Tibial nerve (tissue), 4 donors: ENCODE measurements around the gene MRPS24. TPM values are rescaled to one million over a fixed set of nuclear protein-coding genes. Genes with fewer than 3 reads are reported as not detected.

Experiments
- small RNA-seq: library from RNA; depleted of rRNA; stranded (forward); fragments of <200 nt; gene quantifications from one replicate; pipeline ENCODE3, GENCODE V24; 2016
- total RNA-seq, 4 donors: library from RNA; depleted of rRNA; stranded (reverse); fragments of >200 nt; gene quantifications; one replicate each; pipeline ENCODE4 v1.1.0, GENCODE V29; 2016

MRPS24 gene
- total RNA-seq, 4 donors from 2014 or later: 61.8 to 90.2 (median 82.3) TPM

Small RNA genes within 50 kb of the gene (small RNA-seq; reads per million reads assigned to genes)
- gene MRPS24: 0.28 reads per million

Other genes starting within 250 kb of the MRPS24 start
- 10 to 100 TPM; 58.5 to 74.1 (median 64.7) TPM for gene COA1, start 140.0 kb downstream of the MRPS24 start, total RNA-seq
- 10 to 100 TPM; 32.2 to 70.5 (median 48.5) TPM for gene BLVRA, start 110.8 kb downstream of the MRPS24 start, total RNA-seq
- gene URGCP, start 37.1 kb upstream of the MRPS24 start, total RNA-seq: 10 to 100 TPM; 25.7 to 32.0 (median 28.8) TPM
- 10 to 100 TPM; 12.9 to 18.2 (median 15.1) TPM for gene UBE2D4, start 56.9 kb upstream of the MRPS24 start, total RNA-seq
- gene SPDYE1, start 128.4 kb upstream of the MRPS24 start, total RNA-seq: not detected
- 100 to 1,000 TPM; 113 to 139 (median 126) TPM for gene DBNL, start 175.2 kb upstream of the MRPS24 start, total RNA-seq
- gene PGAM2, start 196.1 kb upstream of the MRPS24 start, total RNA-seq: under 1 TPM in 1 of 4 donors, not detected in 3; 0.98 TPM
- gene POLM, start 213.0 kb upstream of the MRPS24 start, total RNA-seq: 100 to 1,000 TPM in 1 of 4 donors, 10 to 100 TPM in 3; 31.0 to 104 (median 89.5) TPM
- 100 to 1,000 TPM; 142 to 440 (median 264) TPM for gene AEBP1, start 234.8 kb upstream of the MRPS24 start, total RNA-seq